Sigmoid colon (tissue), 4 donors: ENCODE data around the gene RC3H1.

ENCODE experiments used
- CTCF ChIP-seq, 4 experiments: fragments of 450-650 bp in 3 of 4; fragments of 200-600 bp in 1 of 4; IDR thresholded peaks; one replicate each; pipeline ENCODE4 v1.5.1; 2016 to 2019; ENCODE audit warnings: antibody characterized with exemption in 4 of 4, mild to moderate bottlenecking in 3 of 4, moderate library complexity in 2 of 4
- POLR2AphosphoS5 ChIP-seq, 4 donors: sonication (generic); formaldehyde crosslinking; IDR thresholded peaks; one replicate each; pipeline ENCODE4 v1.6.1; 2017; ENCODE audit warnings: antibody characterized with exemption in 4 of 4

GRCh38 chr1:173917635-173918493 lies 104.3 kb downstream of the RC3H1 start:
- TF ChIP-seq CTCF (IDR thresholded peaks at IDR 0.05): no peak
- TF ChIP-seq POLR2AphosphoS5 (IDR thresholded peaks at IDR 0.05): no peak
